LNCAP (cell line): Measurements from ENCODE around the gene LMOD3.

Experiments
- TF ChIP-seq, protein P1 (sequence below): fragments of 450-650 bp; IDR thresholded peaks from 2 replicates; pipeline ENCODE4 v1.5.1; 2017; ENCODE audit warnings: mild to moderate bottlenecking

The LMOD3 gene

DNA sequence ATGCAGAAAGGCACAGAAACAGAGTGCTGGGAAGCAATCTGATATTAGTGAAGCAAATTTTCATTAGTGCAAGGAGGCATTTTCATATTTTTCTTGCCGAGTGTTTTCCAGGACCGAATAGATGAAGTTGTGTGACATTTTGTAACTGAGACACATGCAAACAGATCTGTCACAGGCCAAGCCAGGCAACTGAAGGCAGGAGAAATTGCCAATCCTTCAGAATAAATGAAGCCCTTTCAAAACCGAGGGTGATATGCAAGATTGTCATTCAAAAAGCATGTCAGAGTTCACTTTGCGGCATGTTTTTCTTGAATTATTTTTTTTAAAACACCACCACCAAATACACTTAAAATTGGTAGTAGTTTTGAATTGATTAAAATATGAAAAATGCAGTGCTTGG, 6.2 kb downstream of the LMOD3 start:
- TF ChIP-seq, protein P1, sequence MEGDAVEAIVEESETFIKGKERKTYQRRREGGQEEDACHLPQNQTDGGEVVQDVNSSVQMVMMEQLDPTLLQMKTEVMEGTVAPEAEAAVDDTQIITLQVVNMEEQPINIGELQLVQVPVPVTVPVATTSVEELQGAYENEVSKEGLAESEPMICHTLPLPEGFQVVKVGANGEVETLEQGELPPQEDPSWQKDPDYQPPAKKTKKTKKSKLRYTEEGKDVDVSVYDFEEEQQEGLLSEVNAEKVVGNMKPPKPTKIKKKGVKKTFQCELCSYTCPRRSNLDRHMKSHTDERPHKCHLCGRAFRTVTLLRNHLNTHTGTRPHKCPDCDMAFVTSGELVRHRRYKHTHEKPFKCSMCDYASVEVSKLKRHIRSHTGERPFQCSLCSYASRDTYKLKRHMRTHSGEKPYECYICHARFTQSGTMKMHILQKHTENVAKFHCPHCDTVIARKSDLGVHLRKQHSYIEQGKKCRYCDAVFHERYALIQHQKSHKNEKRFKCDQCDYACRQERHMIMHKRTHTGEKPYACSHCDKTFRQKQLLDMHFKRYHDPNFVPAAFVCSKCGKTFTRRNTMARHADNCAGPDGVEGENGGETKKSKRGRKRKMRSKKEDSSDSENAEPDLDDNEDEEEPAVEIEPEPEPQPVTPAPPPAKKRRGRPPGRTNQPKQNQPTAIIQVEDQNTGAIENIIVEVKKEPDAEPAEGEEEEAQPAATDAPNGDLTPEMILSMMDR: no peak

DNA sequence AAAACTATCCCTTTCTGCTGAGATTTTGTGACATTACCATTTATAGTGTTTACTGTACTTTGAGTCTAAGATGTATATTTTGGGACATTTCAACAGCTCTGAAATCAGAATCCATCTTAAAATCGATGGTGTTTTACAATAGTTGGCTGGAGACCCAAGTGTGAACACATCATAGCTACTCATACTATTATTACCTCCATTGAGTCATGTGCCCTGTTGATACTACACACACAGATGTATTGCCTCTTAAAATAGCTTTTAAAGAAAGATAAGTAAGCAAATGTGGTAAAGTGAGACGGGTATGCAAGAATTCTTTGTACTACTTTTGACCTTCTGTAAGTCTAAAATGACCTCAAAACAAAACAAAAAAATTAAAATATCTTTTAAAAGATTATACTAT, 6.7 kb downstream of the LMOD3 start:
- TF ChIP-seq, protein P1: no peak

DNA sequence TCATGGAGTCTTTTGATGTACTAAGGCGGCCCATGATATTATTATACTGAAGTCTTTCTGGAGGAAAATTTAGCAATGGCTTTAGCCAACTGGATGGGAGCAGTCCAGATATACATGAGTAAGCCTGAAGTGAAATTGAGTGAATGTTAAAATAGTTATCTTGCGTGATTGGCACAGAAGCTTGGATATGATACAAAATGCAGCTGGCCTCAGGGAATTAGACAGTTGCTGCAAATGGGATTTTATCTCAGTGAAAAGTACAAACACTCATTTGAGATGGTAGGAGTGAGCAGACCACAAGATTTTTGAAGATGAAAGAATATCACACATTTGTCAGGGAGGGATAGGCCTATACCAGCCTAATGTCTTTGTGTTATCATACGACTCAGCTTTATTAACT, 8.9 kb downstream of the LMOD3 start:
- TF ChIP-seq, protein P1: no peak

DNA sequence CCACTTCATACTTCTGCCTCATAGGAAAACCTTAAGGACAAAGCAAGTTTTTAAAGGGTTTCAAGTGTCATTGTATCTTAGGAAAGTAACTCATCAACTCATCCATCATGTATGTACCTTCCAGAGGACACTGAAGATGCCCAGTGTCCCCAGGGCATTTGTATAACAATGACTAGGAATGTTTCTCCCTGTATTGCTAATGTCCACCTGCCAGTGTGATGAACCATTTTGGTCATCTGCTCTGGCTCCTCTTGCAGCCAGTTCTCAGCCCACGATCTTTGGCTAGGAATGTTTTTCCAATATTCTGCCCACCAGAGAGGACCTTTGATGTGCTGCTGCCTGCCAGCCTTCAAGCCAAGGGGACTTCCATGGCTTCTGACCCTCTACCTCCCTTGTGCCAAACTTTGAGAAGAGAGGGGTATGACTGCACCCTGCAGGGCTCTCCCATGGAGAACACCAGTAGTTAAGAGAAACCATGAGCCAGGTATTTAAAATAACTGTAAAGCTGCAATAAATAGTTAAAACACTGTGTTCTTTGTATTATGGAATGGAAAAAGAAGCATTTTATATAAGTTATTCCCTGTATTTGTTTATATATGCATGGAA, 11.4 kb downstream of the LMOD3 start:
- TF ChIP-seq, protein P1: no peak

DNA sequence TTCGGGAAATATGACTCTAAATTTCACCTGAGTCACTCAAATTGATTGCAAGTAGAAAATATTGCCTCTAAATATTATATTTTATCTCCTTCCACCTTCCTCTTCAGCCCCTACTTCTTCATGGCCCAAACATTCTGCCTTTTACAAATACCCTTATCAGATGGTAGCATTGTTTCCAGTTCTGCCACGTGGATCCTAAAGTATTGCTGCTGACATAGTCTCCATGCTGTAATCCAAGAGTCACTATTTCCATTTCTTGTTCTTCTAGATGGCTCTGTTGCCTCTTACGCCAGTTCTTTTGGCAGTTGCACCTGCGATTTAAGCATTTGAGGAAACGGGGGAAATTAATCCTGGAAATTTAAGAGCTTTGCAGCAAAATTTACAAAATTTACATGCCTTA, 13.6 kb downstream of the LMOD3 start:
- TF ChIP-seq, protein P1: no peak

DNA sequence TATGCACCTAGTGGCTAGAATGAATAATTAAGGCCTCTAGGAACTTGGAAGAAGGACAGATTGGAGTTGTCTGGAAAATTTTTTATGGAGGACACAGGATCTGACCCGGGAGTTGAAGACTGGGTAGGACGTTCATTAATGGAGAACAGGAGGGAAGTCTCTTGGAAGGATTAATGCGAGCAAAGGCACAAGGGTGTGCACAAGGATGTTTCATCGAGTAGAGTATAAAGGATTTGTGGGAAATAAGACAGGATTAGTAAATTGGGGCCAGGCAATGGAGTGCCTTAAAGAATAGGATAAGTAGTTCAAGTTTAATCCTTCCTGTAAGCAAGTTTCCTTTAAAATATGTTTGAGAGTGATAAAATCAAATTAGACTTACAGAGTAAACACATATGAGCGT, 14.6 kb downstream of the LMOD3 start:
- TF ChIP-seq, protein P1: no peak

DNA sequence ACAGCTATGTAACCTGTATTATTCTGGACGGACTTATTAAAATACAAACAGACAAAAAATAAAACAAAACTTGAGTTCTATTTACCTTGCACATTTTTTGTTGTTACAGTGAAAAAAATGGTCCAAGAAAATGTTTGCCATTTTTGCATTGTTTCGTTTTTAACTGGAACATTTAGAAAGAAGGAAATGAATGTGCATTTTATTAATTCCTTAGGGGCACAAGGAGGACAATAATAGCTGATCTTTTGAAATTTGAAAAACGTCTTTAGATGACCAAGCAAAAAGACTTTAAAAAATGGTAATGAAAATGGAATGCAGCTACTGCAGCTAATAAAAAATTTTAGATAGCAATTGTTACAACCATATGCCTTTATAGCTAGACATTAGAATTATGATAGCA, 17.1 kb downstream of the LMOD3 start:
- TF ChIP-seq, protein P1: no peak

DNA sequence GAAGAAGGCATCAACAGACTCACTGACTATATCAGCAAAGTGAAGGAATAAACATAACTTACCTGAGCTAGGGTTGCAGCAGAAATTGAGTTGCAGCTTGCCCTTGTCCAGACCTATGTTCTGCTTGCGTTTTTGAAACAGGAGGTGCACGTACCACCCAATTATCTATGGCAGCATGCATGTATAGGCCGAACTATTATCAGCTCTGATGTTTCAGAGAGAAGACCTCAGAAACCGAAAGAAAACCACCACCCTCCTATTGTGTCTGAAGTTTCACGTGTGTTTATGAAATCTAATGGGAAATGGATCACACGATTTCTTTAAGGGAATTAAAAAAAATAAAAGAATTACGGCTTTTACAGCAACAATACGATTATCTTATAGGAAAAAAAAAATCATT, 17.8 kb downstream of the LMOD3 start:
- TF ChIP-seq, protein P1: no peak
